H1 (cell line): ENCODE measurements around the gene CCDC117. TPM values are rescaled to one million over a fixed set of nuclear protein-coding genes. Genes with fewer than 3 reads are reported as not detected.

ENCODE experiments used
- CTCF ChIA-PET: fragments of 300-600 bp; sonication (Branson Sonifier 250); formaldehyde crosslinking; loops from one replicate; lab custom pipeline; 2021; ENCODE audit not compliant: partially characterized antibody; lab: Charles Lee
- POLR2A ChIA-PET: fragments of 300-600 bp; sonication (Branson Sonifier 250); formaldehyde crosslinking; loops from one replicate; lab custom pipeline; 2021; ENCODE audit warnings: inconsistent platforms; ENCODE audit not compliant: partially characterized antibody; lab: Charles Lee
- DNase-seq, 2 experiments: peaks; one replicate each; pipeline versions ENCODE4 v3.0.0 to v3.0.0-alpha.2; 2010 to 2022; ENCODE audit warnings: low spot score in 2 of 2, low read depth in 1 of 2, mixed read lengths in 1 of 2
- FAIRE-seq: peaks from 2 replicates; lab custom pipeline; 2011; peaks lifted over from hg19 to GRCh38; lab: Jason Lieb, UNC
- H2AFZ ChIP-seq: 2 replicates; pipeline ENCODE4 v1.8.1; 2012; ENCODE audit warnings: low read length, inconsistent platforms
- H2AK5ac ChIP-seq: 2 replicates; pipeline ENCODE4 v1.6.1; 2013; ENCODE audit warnings: low read depth, low read length
- H2BK120ac ChIP-seq: replicated peaks from 2 replicates; pipeline ENCODE3; 2013; ENCODE audit warnings: low read depth, low read length, inconsistent platforms
- H2BK12ac ChIP-seq: 2 replicates; pipeline ENCODE4 v1.6.1; 2013; ENCODE audit warnings: low read depth, low read length
- H2BK15ac ChIP-seq: 2 replicates; pipeline ENCODE4 v1.6.1; 2013; ENCODE audit warnings: low read length
- H2BK20ac ChIP-seq: 2 replicates; pipeline ENCODE4 v1.6.1; 2013; ENCODE audit warnings: low read length
- H2BK5ac ChIP-seq: 2 replicates; pipeline ENCODE4 v1.6.1; 2013; ENCODE audit warnings: low read depth, low read length
- H3K14ac ChIP-seq: 2 replicates; pipeline ENCODE4 v1.6.1; 2013; ENCODE audit warnings: inconsistent platforms; ENCODE audit not compliant: insufficient read length
- H3K18ac ChIP-seq: 2 replicates; pipeline ENCODE4 v1.6.1; 2013; ENCODE audit warnings: low read length; ENCODE audit errors: extremely low read depth
- H3K23ac ChIP-seq: 2 replicates; pipeline ENCODE4 v1.6.1; 2013; ENCODE audit warnings: inconsistent platforms; ENCODE audit not compliant: insufficient read length
- H3K23me2 ChIP-seq: 2 replicates; pipeline ENCODE4 v1.6.1; 2013; ENCODE audit warnings: low read depth, low read length
- H3K27ac ChIP-seq: 2 replicates; pipeline ENCODE4 v1.6.1; 2011; ENCODE audit warnings: low read depth, low read length, inconsistent platforms
- H3K27me3 ChIP-seq, 4 experiments: replicated peaks in 1 of 4; 1 replicate in 1 of 4; 2 replicates in 3 of 4; pipeline versions ENCODE4 v1.6.1 to v1.8.1; 2011 to 2013; ENCODE audit warnings: low read length in 3 of 4, mild to moderate bottlenecking in 3 of 4, inconsistent platforms in 2 of 4, mixed read lengths in 2 of 4, moderate library complexity in 1 of 4; ENCODE audit not compliant: control insufficient read depth in 3 of 4, insufficient read depth in 3 of 4; ENCODE audit errors: extremely low read depth in 1 of 4
- H3K36me3 ChIP-seq, 4 experiments: 2 replicates each; pipeline versions ENCODE4 v1.6.1 to v1.8.1; 2011 to 2013; ENCODE audit warnings: mild to moderate bottlenecking in 4 of 4, low read length in 3 of 4, moderate library complexity in 2 of 4, control low read depth in 1 of 4, inconsistent platforms in 1 of 4; ENCODE audit not compliant: insufficient read depth in 4 of 4, control insufficient read depth in 2 of 4
- H3K4ac ChIP-seq: replicated peaks from 2 replicates; pipeline ENCODE3; 2013; ENCODE audit warnings: low read length, low read depth, mixed read lengths, inconsistent platforms; ENCODE audit not compliant: insufficient read length
- H3K4me1 ChIP-seq, 4 experiments: replicated peaks in 1 of 4; 1 replicate in 1 of 4; 2 replicates in 3 of 4; pipeline versions ENCODE4 v1.6.1 to v1.8.1; 2011 to 2013; ENCODE audit warnings: low read length in 3 of 4, inconsistent platforms in 2 of 4, mixed read lengths in 1 of 4; ENCODE audit not compliant: insufficient read depth in 4 of 4, control insufficient read depth in 3 of 4
- H3K4me2 ChIP-seq, 2 experiments: 2 replicates each; pipeline versions ENCODE4 v1.6.1 to v1.8.1; 2011 to 2013; ENCODE audit warnings: low read depth in 2 of 2, low read length in 2 of 2, control low read depth in 1 of 2, inconsistent platforms in 1 of 2, mild to moderate bottlenecking in 1 of 2; ENCODE audit not compliant: insufficient read depth in 1 of 2
- H3K4me3 ChIP-seq, 4 experiments: fragments of 200-600, 300-600 bp in 1 of 4; sonication (generic), shearing (Covaris generic), sonication (Bioruptor Twin) in 1 of 4; 2 replicates each; pipeline versions ENCODE4 v1.5.1 to v1.8.1; 2011 to 2016; ENCODE audit warnings: low read length in 4 of 4, low read depth in 3 of 4, control low read depth in 2 of 4, inconsistent platforms in 2 of 4, mild to moderate bottlenecking in 2 of 4, mixed read lengths in 1 of 4, moderate library complexity in 1 of 4; ENCODE audit not compliant: insufficient read depth in 2 of 4; ENCODE audit errors: extremely low read depth in 1 of 4
- H3K56ac ChIP-seq: replicated peaks from 2 replicates; pipeline ENCODE3; 2013; ENCODE audit warnings: low read depth, mild to moderate bottlenecking, mixed read lengths, low read length, inconsistent platforms; ENCODE audit not compliant: insufficient read length
- H3K79me1 ChIP-seq: 2 replicates; pipeline ENCODE4 v1.6.1; 2013; ENCODE audit warnings: low read depth, low read length, control low read depth
- H3K79me2 ChIP-seq, 2 experiments: 2 replicates each; pipeline versions ENCODE4 v1.6.1 to v1.8.1; 2012 to 2013; ENCODE audit warnings: low read length in 2 of 2, mild to moderate bottlenecking in 2 of 2, inconsistent platforms in 1 of 2; ENCODE audit not compliant: insufficient read depth in 2 of 2, control insufficient read depth in 1 of 2
- H3K9ac ChIP-seq, 4 experiments: replicated peaks in 1 of 4; 1 replicate in 1 of 4; 2 replicates in 3 of 4; pipeline versions ENCODE4 v1.6.1 to v1.8.1; 2011 to 2013; ENCODE audit warnings: low read depth in 3 of 4, low read length in 3 of 4, control low read depth in 2 of 4, mild to moderate bottlenecking in 2 of 4, moderate library complexity in 2 of 4, inconsistent platforms in 1 of 4; ENCODE audit errors: extremely low read depth in 1 of 4
- H3K9me3 ChIP-seq, 2 experiments: 2 replicates each; pipeline versions ENCODE4 v1.6.1 to v1.8.1; 2012 to 2013; ENCODE audit warnings: mild to moderate bottlenecking in 2 of 2, moderate library complexity in 2 of 2, control low read depth in 1 of 2, inconsistent platforms in 1 of 2, low read depth in 1 of 2, low read length in 1 of 2, mixed read lengths in 1 of 2; ENCODE audit not compliant: insufficient read depth in 2 of 2
- H4K20me1 ChIP-seq, 2 experiments: replicated peaks in 1 of 2; 2 replicates each; pipeline versions ENCODE3 to v1.8.1; 2011 to 2013; ENCODE audit warnings: inconsistent platforms in 2 of 2, low read length in 2 of 2, mild to moderate bottlenecking in 1 of 2; ENCODE audit not compliant: insufficient read depth in 2 of 2, control insufficient read depth in 1 of 2
- H4K5ac ChIP-seq: 2 replicates; pipeline ENCODE4 v1.6.1; 2013; ENCODE audit warnings: low read length, low read depth, mixed read lengths, inconsistent platforms; ENCODE audit not compliant: insufficient read length
- H4K8ac ChIP-seq: 2 replicates; pipeline ENCODE4 v1.8.0; 2013; ENCODE audit warnings: mild to moderate bottlenecking, moderate library complexity, low read length, inconsistent platforms; ENCODE audit not compliant: insufficient read depth; ENCODE audit errors: extremely low read depth
- H4K91ac ChIP-seq: replicated peaks from 2 replicates; pipeline ENCODE3; 2013; ENCODE audit warnings: low read length, mixed read lengths, inconsistent platforms; ENCODE audit not compliant: insufficient read length
- CBX8 ChIP-seq: fragments of 300-800, 300-1000 bp; sonication (generic); IDR thresholded peaks from 2 replicates; pipeline ENCODE4 v1.7.1; 2016; ENCODE audit warnings: low read depth, low read length, borderline replicate concordance
- CEBPB ChIP-seq: IDR thresholded peaks from 2 replicates; pipeline ENCODE4 v1.6.1; 2012; ENCODE audit warnings: low read depth, low read length
- CREB1 ChIP-seq: IDR thresholded peaks from 2 replicates; pipeline ENCODE4 v1.6.1; 2012; ENCODE audit warnings: inconsistent platforms
- EZH2 ChIP-seq: fragments of 200-600 bp; sonication (generic); IDR thresholded peaks from 2 replicates; pipeline ENCODE4 v1.7.1; 2012; ENCODE audit warnings: low read depth, mild to moderate bottlenecking, moderate library complexity, low read length, inconsistent platforms; ENCODE audit not compliant: severe bottlenecking
- GABPA ChIP-seq: IDR thresholded peaks from 2 replicates; pipeline ENCODE4 v1.6.1; 2011; ENCODE audit warnings: mild to moderate bottlenecking, low read length, moderate library complexity, borderline replicate concordance; ENCODE audit not compliant: insufficient read depth
- JUN ChIP-seq: IDR thresholded peaks from 2 replicates; pipeline ENCODE4 v1.6.1; 2011; ENCODE audit warnings: low read depth, mild to moderate bottlenecking, improper control_type of control experiment, low read length
- NRF1 ChIP-seq: IDR thresholded peaks from 2 replicates; pipeline ENCODE4 v1.6.1; 2011; ENCODE audit warnings: mild to moderate bottlenecking, low read depth, low read length, improper control_type of control experiment
- SIRT6 ChIP-seq: IDR thresholded peaks from one replicate; pipeline ENCODE4 v1.7.1; 2012; ENCODE audit warnings: low read length, inconsistent platforms
- SP4 ChIP-seq: IDR thresholded peaks from 2 replicates; pipeline ENCODE4 v1.6.1; 2012; ENCODE audit warnings: low read length, inconsistent platforms
- WGBS, 2 experiments: shearing (Covaris generic) in 1 of 2; methylation state at CpG; one replicate each; pipeline versions ENCODE4 v1.1.6 to v1.1.7; 2013 to 2015; ENCODE audit warnings: low lambda C conversion rate in 2 of 2, mixed read lengths in 2 of 2, inconsistent platforms in 1 of 2, low coverage in 1 of 2, missing lambda C conversion rate in 1 of 2; ENCODE audit not compliant: insufficient replicate concordance in 2 of 2, insufficient coverage in 1 of 2, insufficient read length in 1 of 2; ENCODE audit errors: extremely low coverage in 1 of 2, missing lambda C conversion rate in 1 of 2; 5-methylcytosine and 5-hydroxymethylcytosine counted together
- polyA plus RNA-seq, 7 experiments: library from polyadenylated mRNA; depleted of rRNA in 3 of 7; stranded (reverse) in 5 of 7; unstranded in 2 of 7; fragments of >200 nt in 5 of 7; fragments of 200-250 nt in 2 of 7; gene quantifications; 1 replicate in 5 of 7; 2 replicates in 1 of 7; 4 replicates in 1 of 7; pipeline versions ENCODE4 v1.2.1 to v1.2.3, GENCODE V29; 2011 to 2013; ENCODE audit warnings: missing spikeins in 2 of 7, mixed read lengths in 2 of 7
- total RNA-seq: library from RNA; stranded (reverse); fragmentation: NEBNext Ultra II Directional; extraction: Animal tissue kit (Norgen Biotek cat#: 25700); gene quantifications from 2 replicates; pipeline ENCODE4 v1.2.1, GENCODE V29; 2021
- TF ChIP-seq, protein P1 (sequence below): IDR thresholded peaks from 2 replicates; pipeline ENCODE4 v1.6.1; 2011; ENCODE audit warnings: low read length, improper control_type of control experiment

The CCDC117 gene
- total and polyA plus RNA-seq, 2 of the 8 experiments (the other 6 are each of a cell fraction or from before 2014, with no cell fraction given): 9.1 to 43.1 TPM

- Histone ChIP-seq H3K4me1 (no peaks in the 10 kb centered on the region), H3K9me3 (no peaks in the 10 kb centered on the region), H3K36me3 (peaks cover 2 to 31% (median 15%) of the 10 kb centered on the region in 4 experiments; a peak in 7 of 8 replicates), H2BK15ac (no peak overlapping the region), H2AFZ (no peak overlapping the region), H3K9ac (no peak overlapping the region), H3K27me3 (no peaks in the 10 kb centered on the region), H3K56ac (no peak overlapping the region), H2BK120ac (no peak overlapping the region), H2BK20ac (no peak overlapping the region), H3K4ac (no peak overlapping the region), H3K23me2 (no peaks in the 10 kb centered on the region), H3K79me1 (no peaks in the 10 kb centered on the region; the same call in 1 of the 2 replicates), H4K5ac (no peak overlapping the region), H3K4me2 (no peak overlapping the region), H4K20me1 (no peaks in the 10 kb centered on the region), H4K91ac (no peak overlapping the region), H2AK5ac (no peak overlapping the region), H3K18ac (no peak overlapping the region), H3K79me2 (peaks cover 0 to 13% of the 10 kb centered on the region in 2 experiments; a peak in 2 of 4 replicates), H2BK12ac (no peak overlapping the region), H3K27ac (no peak overlapping the region), H2BK5ac (no peak overlapping the region), H4K8ac (no peak overlapping the region), H3K4me3 (no peak overlapping the region), H3K14ac (no peak overlapping the region), H3K23ac (no peak overlapping the region)
- 92% methylated on average over 10 of the region's 10 CpGs; no CpG with 5 or more reads in 1 of the 2 experiments for WGBS, 2 experiments
- ChIA-PET CTCF (interaction anchor here (0.6 kb wide), 1 partner anchor 1676 kb away, joined by 3 read pairs; no protein-coding TSS in a partner anchor), POLR2A (interaction anchor here (0.7 to 1.2 kb wide), 2 partner anchors 12 to 85 kb away, joined by 3 to 4 read pairs; partner anchors contain the start of gene CHEK2)
- DNase-seq: no peak
- FAIRE-seq: no peak
- TF ChIP-seq, protein P1, sequence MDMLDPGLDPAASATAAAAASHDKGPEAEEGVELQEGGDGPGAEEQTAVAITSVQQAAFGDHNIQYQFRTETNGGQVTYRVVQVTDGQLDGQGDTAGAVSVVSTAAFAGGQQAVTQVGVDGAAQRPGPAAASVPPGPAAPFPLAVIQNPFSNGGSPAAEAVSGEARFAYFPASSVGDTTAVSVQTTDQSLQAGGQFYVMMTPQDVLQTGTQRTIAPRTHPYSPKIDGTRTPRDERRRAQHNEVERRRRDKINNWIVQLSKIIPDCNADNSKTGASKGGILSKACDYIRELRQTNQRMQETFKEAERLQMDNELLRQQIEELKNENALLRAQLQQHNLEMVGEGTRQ: no peak
- no peak for TF ChIP-seq SP4
- TF ChIP-seq GABPA: no peak
- no peak for TF ChIP-seq CREB1
- TF ChIP-seq SIRT6: no peak
- TF ChIP-seq CEBPB: no peak
- TF ChIP-seq NRF1: no peak
- TF ChIP-seq EZH2: no peak
- no peak for TF ChIP-seq JUN
- no peak for TF ChIP-seq CBX8
Observed at GRCh38 chr22:28728621-28729313, 43.7 kb upstream of the CCDC117 start.
